AG09309 (cell line): ENCODE measurements around the gene WBP1L.
A peak's percentile ranks its signal among the peaks of the same experiment; 100 is the strongest.

ENCODE experiments used
- DNase-seq: peaks from one replicate; pipeline ENCODE4 v3.0.0-alpha.2; 2010; ENCODE audit warnings: low read depth
- H3K4me3 ChIP-seq: 2 replicates; pipeline ENCODE4 v1.5.1; 2011; ENCODE audit warnings: mild to moderate bottlenecking, low read depth, low read length, moderate library complexity; ENCODE audit not compliant: control insufficient read depth
- CTCF ChIP-seq: IDR thresholded peaks from 2 replicates; pipeline ENCODE4 v1.5.1; 2011; ENCODE audit warnings: mild to moderate bottlenecking, low read depth, low read length, inconsistent platforms; ENCODE audit not compliant: insufficient read depth, control insufficient read depth; ENCODE audit errors: missing control alignments

The WBP1L gene

GRCh38 chr10:102704915-102705314, 38.8 kb upstream of the WBP1L start:
- H3K4me3 ChIP-seq = no peak overlapping the region
- no peak for DNase-seq
- TF ChIP-seq CTCF = no peak

- no peak for DNase-seq
- H3K4me3 ChIP-seq = no peak overlapping the region
- no peak for TF ChIP-seq CTCF
Measured at GRCh38 chr10:102705531-102705930, 38.2 kb upstream of the WBP1L start.

- TF ChIP-seq CTCF = peak; percentile 17
- peak; percentile 40 for DNase-seq
- H3K4me3 ChIP-seq = no peak overlapping the region
Measured at GRCh38 chr10:102710609-102711008, 33.1 kb upstream of the WBP1L start.

- DNase-seq = no peak
- TF ChIP-seq CTCF = no peak
- H3K4me3 ChIP-seq = no peak overlapping the region
Measured at GRCh38 chr10:102712089-102712488, 31.7 kb upstream of the WBP1L start.

GRCh38 chr10:102712843-102713538, 30.8 kb upstream of the WBP1L start:
- no peak for TF ChIP-seq CTCF
- DNase-seq = no peak
- peak overlapping the region; percentile 99 for H3K4me3 ChIP-seq

GRCh38 chr10:102713539-102713813, 30.3 kb upstream of the WBP1L start:
- H3K4me3 ChIP-seq = peak overlapping the region; percentile 99
- DNase-seq = no peak
- no peak for TF ChIP-seq CTCF
